GM12878 (cell line): ENCODE data around the gene CYS1. TPM values are rescaled to one million over a fixed set of nuclear protein-coding genes. Genes with fewer than 3 reads are reported as not detected.

ENCODE experiments used
- BCL11A ChIP-seq: IDR thresholded peaks from 2 replicates; pipeline ENCODE4 v1.6.1; 2011; ENCODE audit warnings: low read depth, low read length
- BHLHE40 ChIP-seq, 2 experiments: fragments of 450-650 bp in 1 of 2; IDR thresholded peaks; 2 replicates each; pipeline ENCODE4 v1.6.1; 2011 to 2017; ENCODE audit warnings: low read depth in 2 of 2, borderline replicate concordance in 1 of 2, improper control_type of control experiment in 1 of 2, low read length in 1 of 2, mild to moderate bottlenecking in 1 of 2
- BRCA1 ChIP-seq: IDR thresholded peaks from 2 replicates; pipeline ENCODE4 v1.6.1; 2011; ENCODE audit warnings: low read depth, low read length, improper control_type of control experiment
- CHD1 ChIP-seq: IDR thresholded peaks from 2 replicates; pipeline ENCODE4 v1.6.1; 2012; ENCODE audit warnings: low read depth, low read length, improper control_type of control experiment
- DPF2 ChIP-seq: fragments of 450-650 bp; IDR thresholded peaks from 2 replicates; pipeline ENCODE4 v1.6.1; 2017; ENCODE audit warnings: mild to moderate bottlenecking
- EGR1 ChIP-seq, 2 experiments: IDR thresholded peaks; 1 replicate in 1 of 2; 2 replicates in 1 of 2; pipeline ENCODE4 v1.6.1; 2011 to 2012; ENCODE audit warnings: low read depth in 2 of 2, low read length in 2 of 2, borderline replicate concordance in 1 of 2, mild to moderate bottlenecking in 1 of 2, moderate library complexity in 1 of 2
- ESRRA ChIP-seq: IDR thresholded peaks from 2 replicates; pipeline ENCODE4 v1.6.1; 2012; ENCODE audit warnings: mild to moderate bottlenecking, low read length, improper control_type of control experiment
- FOS ChIP-seq: IDR thresholded peaks from 3 replicates; pipeline ENCODE4 v1.6.1; 2011; ENCODE audit warnings: borderline replicate concordance; ENCODE audit not compliant: insufficient read length; ENCODE audit errors: extremely low read depth
- FOXM1 ChIP-seq: IDR thresholded peaks from 2 replicates; pipeline ENCODE4 v1.6.1; 2012; ENCODE audit warnings: low read depth, mild to moderate bottlenecking, inconsistent platforms, low read length, moderate library complexity
- IRF4 ChIP-seq: IDR thresholded peaks from 2 replicates; pipeline ENCODE4 v1.6.1; 2011; ENCODE audit warnings: low read depth, low read length
- JUNB ChIP-seq: IDR thresholded peaks from 2 replicates; pipeline ENCODE4 v1.6.1; 2016; ENCODE audit warnings: antibody characterized with exemption, mild to moderate bottlenecking
- JUND ChIP-seq: IDR thresholded peaks from 2 replicates; pipeline ENCODE4 v1.6.1; 2012; ENCODE audit warnings: low read depth, mild to moderate bottlenecking, low read length, improper control_type of control experiment, moderate library complexity
- MTA3 ChIP-seq: IDR thresholded peaks from 2 replicates; pipeline ENCODE4 v1.6.1; 2012; ENCODE audit warnings: low read length, inconsistent platforms, borderline replicate concordance
- NFIC ChIP-seq: IDR thresholded peaks from 2 replicates; pipeline ENCODE4 v1.6.1; 2012; ENCODE audit warnings: low read depth, mild to moderate bottlenecking, inconsistent platforms, low read length, moderate library complexity
- NFYA ChIP-seq: IDR thresholded peaks from 2 replicates; pipeline ENCODE4 v1.6.1; 2011; ENCODE audit warnings: low read depth, mild to moderate bottlenecking, low read length, improper control_type of control experiment, borderline replicate concordance
- PAX8 ChIP-seq: fragments of 450-650 bp; IDR thresholded peaks from 2 replicates; pipeline ENCODE4 v1.6.1; 2017; ENCODE audit warnings: mild to moderate bottlenecking, moderate library complexity
- POLR2AphosphoS2 ChIP-seq: IDR thresholded peaks from 2 replicates; pipeline ENCODE4 v1.6.1; 2011; ENCODE audit warnings: low read depth, mild to moderate bottlenecking, low read length, improper control_type of control experiment, moderate library complexity
- RBBP5 ChIP-seq: fragments of 200-600 bp; sonication (generic); conservative IDR thresholded peaks from 2 replicates; pipeline ENCODE4 v1.6.1; 2016
- RELA ChIP-seq: fragments of 450-650 bp; IDR thresholded peaks from 2 replicates; pipeline ENCODE4 v1.8.0; 2014; ENCODE audit warnings: borderline replicate concordance; ENCODE audit not compliant: partially characterized antibody
- SMAD5 ChIP-seq: IDR thresholded peaks from 2 replicates; pipeline ENCODE4 v1.6.1; 2016; ENCODE audit warnings: antibody characterized with exemption, low read depth
- SMARCA5 ChIP-seq: fragments of 450-650 bp; IDR thresholded peaks from 2 replicates; pipeline ENCODE4 v1.6.1; 2017; ENCODE audit warnings: mild to moderate bottlenecking
- SREBF1 ChIP-seq: IDR thresholded peaks from 2 replicates; pipeline ENCODE4 v1.6.1; 2012; ENCODE audit warnings: mild to moderate bottlenecking, low read length
- TCF12 ChIP-seq: IDR thresholded peaks from 2 replicates; pipeline ENCODE4 v1.6.1; 2011; ENCODE audit warnings: low read depth, mild to moderate bottlenecking, low read length
- ZNF217 ChIP-seq: fragments of 450-650 bp; IDR thresholded peaks from 2 replicates; pipeline ENCODE4 v1.6.1; 2017; ENCODE audit warnings: antibody characterized with exemption, mild to moderate bottlenecking
- ZZZ3 ChIP-seq: IDR thresholded peaks from 2 replicates; pipeline ENCODE4 v1.6.1; 2011; ENCODE audit warnings: low read depth; ENCODE audit not compliant: control insufficient read depth, insufficient read length
- polyA plus RNA-seq, 11 experiments: library from polyadenylated mRNA; depleted of rRNA in 4 of 11; unstranded in 6 of 11; stranded (reverse) in 5 of 11; fragments of >200 nt; fragmentation: Nextera tagmentation in 4 of 11; fragmentation: Illumina TruSeq in 1 of 11; extraction: Ambion mirVana in 4 of 11; extraction: Trizol in 1 of 11; gene quantifications; 1 replicate in 1 of 11; 2 replicates in 10 of 11; pipeline versions ENCODE4 v1.2.1 to v1.2.3, GENCODE V29; 2011 to 2016; ENCODE audit warnings: inconsistent platforms in 2 of 11, missing spikeins in 2 of 11, low read depth in 1 of 11
- total RNA-seq, 4 experiments: library from RNA; depleted of rRNA in 3 of 4; stranded (reverse); fragments of >200 nt in 3 of 4; fragmentation: Illumina TruSeq in 1 of 4; extraction: Trizol in 1 of 4; gene quantifications; 2 replicates each; pipeline versions ENCODE4 v1.2.1 to v1.2.3, GENCODE V29; 2013 to 2021
- TF ChIP-seq, protein P1 (sequence below): fragments of 450-650 bp; IDR thresholded peaks from 2 replicates; pipeline ENCODE4 v1.6.1; 2017; ENCODE audit warnings: borderline replicate concordance
- TF ChIP-seq, protein P2 (sequence below): fragments of 450-650 bp; IDR thresholded peaks from 2 replicates; pipeline ENCODE4 v1.6.1; 2014; ENCODE audit warnings: mild to moderate bottlenecking
- TF ChIP-seq, protein P3 (sequence below): fragments of 150-350 bp; IDR thresholded peaks from 2 replicates; pipeline ENCODE4 v1.6.1; 2016; ENCODE audit warnings: low read depth, low read length

Gene CYS1
- total and polyA plus RNA-seq, 10 of the 15 experiments (the other 5 are each of a cell fraction or from before 2014, with no cell fraction given), result 0.35 to 6.4 (median 2.5) TPM

DNA sequence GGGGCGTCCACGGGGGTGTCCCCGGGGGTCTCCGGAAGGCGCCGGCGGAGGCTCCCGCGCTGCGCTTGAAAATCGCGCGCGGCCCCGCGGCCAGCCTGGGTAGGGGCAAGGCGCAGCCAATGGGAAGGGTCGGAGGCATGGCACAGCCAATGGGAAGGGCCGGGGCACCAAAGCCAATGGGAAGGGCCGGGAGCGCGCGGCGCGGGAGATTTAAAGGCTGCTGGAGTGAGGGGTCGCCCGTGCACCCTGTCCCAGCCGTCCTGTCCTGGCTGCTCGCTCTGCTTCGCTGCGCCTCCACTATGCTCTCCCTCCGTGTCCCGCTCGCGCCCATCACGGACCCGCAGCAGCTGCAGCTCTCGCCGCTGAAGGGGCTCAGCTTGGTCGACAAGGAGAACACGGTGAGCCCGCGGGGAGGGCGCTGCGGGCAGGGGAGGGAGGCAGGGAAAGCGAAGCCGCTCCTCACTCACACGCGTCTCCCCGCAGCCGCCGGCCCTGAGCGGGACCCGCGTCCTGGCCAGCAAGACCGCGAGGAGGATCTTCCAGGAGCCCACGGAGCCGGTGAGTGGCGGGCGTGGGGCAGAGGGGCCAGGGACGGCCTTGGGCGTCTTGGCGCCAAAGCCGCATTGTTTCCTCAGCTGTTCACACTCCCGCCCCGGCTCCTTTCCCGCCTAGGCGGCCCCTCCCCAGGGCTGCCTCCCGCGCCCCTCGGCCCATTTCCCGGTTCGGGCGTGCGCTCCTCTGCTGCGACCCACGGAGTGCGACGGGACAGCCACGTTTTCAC is 42.5 kb upstream of the CYS1 start, which contains the start of gene RRM2 (continued):
- TF ChIP-seq EGR1 (IDR thresholded peaks at IDR 0.05; ENCODE audit: borderline replicate concordance in 1 of 2, low read depth in 2 of 2, low read length in 2 of 2), result no peak
- TF ChIP-seq MTA3, result no peak
- 0 out of 2 replicates have a peak, but pooled peaks have one; percentile 3 for TF ChIP-seq TCF12
- no peak for TF ChIP-seq JUNB
- TF ChIP-seq NFIC, result no peak
- no peak for TF ChIP-seq JUND
- no peak for TF ChIP-seq SREBF1
- TF ChIP-seq ZNF217, result no peak
- no peak for TF ChIP-seq BCL11A
- no peak for TF ChIP-seq PAX8
- no peak for TF ChIP-seq SMARCA5
- TF ChIP-seq, protein P1, sequence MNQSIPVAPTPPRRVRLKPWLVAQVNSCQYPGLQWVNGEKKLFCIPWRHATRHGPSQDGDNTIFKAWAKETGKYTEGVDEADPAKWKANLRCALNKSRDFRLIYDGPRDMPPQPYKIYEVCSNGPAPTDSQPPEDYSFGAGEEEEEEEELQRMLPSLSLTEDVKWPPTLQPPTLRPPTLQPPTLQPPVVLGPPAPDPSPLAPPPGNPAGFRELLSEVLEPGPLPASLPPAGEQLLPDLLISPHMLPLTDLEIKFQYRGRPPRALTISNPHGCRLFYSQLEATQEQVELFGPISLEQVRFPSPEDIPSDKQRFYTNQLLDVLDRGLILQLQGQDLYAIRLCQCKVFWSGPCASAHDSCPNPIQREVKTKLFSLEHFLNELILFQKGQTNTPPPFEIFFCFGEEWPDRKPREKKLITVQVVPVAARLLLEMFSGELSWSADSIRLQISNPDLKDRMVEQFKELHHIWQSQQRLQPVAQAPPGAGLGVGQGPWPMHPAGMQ, result no peak
- TF ChIP-seq BHLHE40 (IDR thresholded peaks at IDR 0.05; ENCODE audit: borderline replicate concordance in 1 of 2, low read depth in 2 of 2, low read length in 1 of 2), result peak in 1 of 2 experiments; percentile 55; a peak in 1 of 4 replicates
- peak; percentile 69; the same call in 1 of the 2 replicates for TF ChIP-seq NFYA
- TF ChIP-seq POLR2AphosphoS2, result no peak; the same call in none of the 2 replicates
- peak; percentile 85 for TF ChIP-seq FOS
- TF ChIP-seq, protein P2, sequence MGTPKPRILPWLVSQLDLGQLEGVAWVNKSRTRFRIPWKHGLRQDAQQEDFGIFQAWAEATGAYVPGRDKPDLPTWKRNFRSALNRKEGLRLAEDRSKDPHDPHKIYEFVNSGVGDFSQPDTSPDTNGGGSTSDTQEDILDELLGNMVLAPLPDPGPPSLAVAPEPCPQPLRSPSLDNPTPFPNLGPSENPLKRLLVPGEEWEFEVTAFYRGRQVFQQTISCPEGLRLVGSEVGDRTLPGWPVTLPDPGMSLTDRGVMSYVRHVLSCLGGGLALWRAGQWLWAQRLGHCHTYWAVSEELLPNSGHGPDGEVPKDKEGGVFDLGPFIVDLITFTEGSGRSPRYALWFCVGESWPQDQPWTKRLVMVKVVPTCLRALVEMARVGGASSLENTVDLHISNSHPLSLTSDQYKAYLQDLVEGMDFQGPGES, result peak; percentile 80
- TF ChIP-seq ZZZ3, result no peak
- no peak for TF ChIP-seq BRCA1
- TF ChIP-seq DPF2, result 0 out of 2 replicates have a peak, but pooled peaks have one; percentile 37
- TF ChIP-seq, protein P3, sequence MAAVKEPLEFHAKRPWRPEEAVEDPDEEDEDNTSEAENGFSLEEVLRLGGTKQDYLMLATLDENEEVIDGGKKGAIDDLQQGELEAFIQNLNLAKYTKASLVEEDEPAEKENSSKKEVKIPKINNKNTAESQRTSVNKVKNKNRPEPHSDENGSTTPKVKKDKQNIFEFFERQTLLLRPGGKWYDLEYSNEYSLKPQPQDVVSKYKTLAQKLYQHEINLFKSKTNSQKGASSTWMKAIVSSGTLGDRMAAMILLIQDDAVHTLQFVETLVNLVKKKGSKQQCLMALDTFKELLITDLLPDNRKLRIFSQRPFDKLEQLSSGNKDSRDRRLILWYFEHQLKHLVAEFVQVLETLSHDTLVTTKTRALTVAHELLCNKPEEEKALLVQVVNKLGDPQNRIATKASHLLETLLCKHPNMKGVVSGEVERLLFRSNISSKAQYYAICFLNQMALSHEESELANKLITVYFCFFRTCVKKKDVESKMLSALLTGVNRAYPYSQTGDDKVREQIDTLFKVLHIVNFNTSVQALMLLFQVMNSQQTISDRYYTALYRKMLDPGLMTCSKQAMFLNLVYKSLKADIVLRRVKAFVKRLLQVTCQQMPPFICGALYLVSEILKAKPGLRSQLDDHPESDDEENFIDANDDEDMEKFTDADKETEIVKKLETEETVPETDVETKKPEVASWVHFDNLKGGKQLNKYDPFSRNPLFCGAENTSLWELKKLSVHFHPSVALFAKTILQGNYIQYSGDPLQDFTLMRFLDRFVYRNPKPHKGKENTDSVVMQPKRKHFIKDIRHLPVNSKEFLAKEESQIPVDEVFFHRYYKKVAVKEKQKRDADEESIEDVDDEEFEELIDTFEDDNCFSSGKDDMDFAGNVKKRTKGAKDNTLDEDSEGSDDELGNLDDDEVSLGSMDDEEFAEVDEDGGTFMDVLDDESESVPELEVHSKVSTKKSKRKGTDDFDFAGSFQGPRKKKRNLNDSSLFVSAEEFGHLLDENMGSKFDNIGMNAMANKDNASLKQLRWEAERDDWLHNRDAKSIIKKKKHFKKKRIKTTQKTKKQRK, result no peak
- peak; percentile 88 for TF ChIP-seq SMAD5
- TF ChIP-seq RELA, result no peak
- TF ChIP-seq FOXM1, result 0 out of 2 replicates have a peak, but pooled peaks have one; percentile 65
- no peak for TF ChIP-seq CHD1
- no peak for TF ChIP-seq ESRRA
- no peak for TF ChIP-seq RBBP5
- TF ChIP-seq IRF4, result no peak
